Measurements from ENCODE around the gene PRDM8. TPM values are rescaled to one million over a fixed set of nuclear protein-coding genes. Genes with fewer than 3 reads are reported as not detected.

PRDM8 gene
- total and polyA plus RNA-seq, 2 donors (not counting 1 experiment from before 2014, with no cell fraction given) = 20.0 to 35.6 TPM

- Histone ChIP-seq H3K4me3 (ENCODE audit: control extremely low read depth in 1 of 5, extremely low read depth in 1 of 5, insufficient read depth in 1 of 5, low read depth in 2 of 5, low read length in 4 of 5) (peak overlapping the region in 4 of 5 experiments; percentile 69 to 82 (median 79)), H3K36me3 (replicated peaks in 1 of 2; ENCODE audit: control extremely low read depth in 1 of 2, control insufficient read depth in 1 of 2, extremely low read depth in 1 of 2, insufficient read depth in 2 of 2, low read length in 1 of 2) (no peaks in the 10 kb centered on the region), H3K79me2 (ENCODE audit: control insufficient read depth, insufficient read depth, low read length) (no peaks in the 10 kb centered on the region), H3K9me3 (ENCODE audit: control extremely low read depth in 1 of 3, control insufficient read depth in 2 of 3, insufficient read depth in 1 of 3, low read length in 2 of 3) (peaks cover 0 to 4% (median 0%) of the 10 kb centered on the region in 3 donors), H3K27ac (ENCODE audit: low read length in 2 of 2) (peak overlapping the region; percentile 15 to 82), H4K20me1 (ENCODE audit: control insufficient read depth, insufficient read depth, low read length, poor library complexity, severe bottlenecking) (no peaks in the 10 kb centered on the region), H3K27me3 (replicated peaks in 1 of 4; ENCODE audit: control extremely low read depth in 1 of 4, control insufficient read depth in 3 of 4, insufficient read depth in 4 of 4, low read length in 3 of 4) (peaks cover 0 to 26% (median 4%) of the 10 kb centered on the region in 4 experiments), H3K9ac (ENCODE audit: low read length) (peak overlapping the region; percentile 73), H3K4me2 (replicated peaks; ENCODE audit: low read depth, low read length, poor library complexity, severe bottlenecking) (peak overlapping the region; percentile 92), H3K4me1 (ENCODE audit: control insufficient read depth in 2 of 2, insufficient read depth in 2 of 2, low read length in 2 of 2) (peaks cover 24 to 31% of the 10 kb centered on the region in 2 donors), H2AFZ (ENCODE audit: insufficient read depth, low read depth, low read length, poor library complexity, severe bottlenecking) (peak overlapping the region; percentile 83)
- H3K27ac Mint-ChIP-seq = peak overlapping the region; percentile 91
- H3K4me1 Mint-ChIP-seq = peaks cover 32% of the 10 kb centered on the region
- peaks cover 8% of the 10 kb centered on the region for H3K27me3 Mint-ChIP-seq
- H3K9me3 Mint-ChIP-seq (ENCODE audit: insufficient read depth) = no peaks in the 10 kb centered on the region
- H3K4me3 Mint-ChIP-seq = peak overlapping the region; percentile 89
- ATAC-seq (ENCODE audit: low read depth) (peak; percentile 37), DNase-seq (peak; percentile 88)
- ChIA-PET CTCF (interaction anchor here (0.8 to 10.2 kb wide), 24 partner anchors 8 to 829 kb away, joined by 3 to 195 read pairs (median 6); partner anchors contain the start of genes ANTXR2 and BMP3), POLR2A (interaction anchor here (0.8 to 1.9 kb wide), 6 partner anchors 16 to 128 kb away, joined by 3 to 19 read pairs (median 6); partner anchors contain the start of gene ANTXR2)
- intact Hi-C loops (cut with micrococcal nuclease) = loop anchor here (1.0 to 2.0 kb wide), 5 partner anchors 17 to 1263 kb away; partner anchors contain the start of genes ANTXR2 and PAQR3
- TF ChIP-seq EZH2 (IDR thresholded peaks at IDR 0.05; ENCODE audit: borderline replicate concordance, insufficient read depth, low read depth, low read length, poor library complexity, severe bottlenecking) (no peak), CTCF (IDR thresholded peaks at IDR 0.05) (no peak)
- 45% methylated on average over 42 of the region's 43 CpGs for WGBS (ENCODE audit: insufficient coverage)
These were observed 4.2 kb downstream of the PRDM8 start for GRCh38 chr4:80201252-80202151.
